Stimulated activated CD8-positive, alpha-beta memory T cell treated with anti-CD3 and anti-CD28 coated beads, Interleukin-2, amount 100 ng/mL, for 1 hour (primary cell): Measurements from ENCODE around the gene SH3BP5L.

Experiments
- DNase-seq, 2 donors: peaks; one replicate each; pipeline ENCODE4 v3.0.0-alpha.2; 2020; ENCODE audit warnings: low read depth in 2 of 2

SH3BP5L gene

GRCh38 chr1:248828845-248829244 is 3.1 kb upstream of the SH3BP5L start:
- DNase-seq, result no peak

- DNase-seq, result no peak
Observed at GRCh38 chr1:248825573-248825908, 174 bp downstream of the SH3BP5L start.

DNA sequence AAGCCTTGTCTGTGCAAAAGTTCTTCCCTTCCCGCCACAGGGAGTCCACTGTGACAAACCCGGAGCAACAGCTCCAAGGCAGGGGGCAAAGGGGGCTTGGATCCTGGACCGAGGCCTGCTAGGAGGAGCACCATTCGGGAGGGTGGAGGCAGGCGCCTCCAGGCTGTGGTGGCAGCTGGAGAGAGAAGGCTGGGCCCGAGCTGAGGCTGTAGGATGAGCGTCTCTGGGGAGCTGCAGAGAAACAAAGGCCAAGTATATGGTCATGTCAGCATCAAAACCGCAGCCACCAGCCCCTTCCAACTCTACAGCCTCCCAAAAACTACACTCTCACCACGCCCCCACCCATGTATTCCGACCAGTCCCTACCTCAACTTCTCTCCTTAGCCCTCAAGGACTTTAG is 579 bp downstream of the SH3BP5L start:
- no peak for DNase-seq

DNA sequence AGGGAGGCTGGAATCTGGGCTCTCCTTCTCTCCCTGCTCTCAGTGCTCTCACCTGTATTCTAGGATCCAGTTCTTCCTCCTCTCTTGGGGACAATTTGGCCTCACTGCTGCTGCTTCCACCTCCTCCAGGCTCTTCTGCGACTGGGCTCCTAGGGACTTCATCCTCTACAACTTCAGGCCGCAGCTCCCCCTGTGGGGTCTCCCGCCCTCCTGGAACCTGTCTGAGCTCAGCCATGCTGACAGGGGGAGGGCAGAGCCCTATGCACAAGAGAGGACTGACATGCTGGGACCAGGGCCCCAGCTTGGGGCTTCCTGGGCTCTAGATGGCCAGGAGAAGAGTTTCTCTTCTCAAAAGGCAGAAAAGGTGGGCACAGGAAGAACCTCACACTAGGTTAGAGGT is 1.0 kb downstream of the SH3BP5L start:
- no peak for DNase-seq

- no peak for DNase-seq
Observed at GRCh38 chr1:248824301-248824700, 1.4 kb downstream of the SH3BP5L start.

- no peak for DNase-seq
Observed at GRCh38 chr1:248823517-248824001, 2.2 kb downstream of the SH3BP5L start.

GRCh38 chr1:248822148-248823032 is 3.3 kb downstream of the SH3BP5L start:
- no peak for DNase-seq

GRCh38 chr1:248821641-248822040 is 4.1 kb downstream of the SH3BP5L start:
- no peak for DNase-seq

- no peak for DNase-seq
Observed at GRCh38 chr1:248821101-248821500, 4.6 kb downstream of the SH3BP5L start.

DNA sequence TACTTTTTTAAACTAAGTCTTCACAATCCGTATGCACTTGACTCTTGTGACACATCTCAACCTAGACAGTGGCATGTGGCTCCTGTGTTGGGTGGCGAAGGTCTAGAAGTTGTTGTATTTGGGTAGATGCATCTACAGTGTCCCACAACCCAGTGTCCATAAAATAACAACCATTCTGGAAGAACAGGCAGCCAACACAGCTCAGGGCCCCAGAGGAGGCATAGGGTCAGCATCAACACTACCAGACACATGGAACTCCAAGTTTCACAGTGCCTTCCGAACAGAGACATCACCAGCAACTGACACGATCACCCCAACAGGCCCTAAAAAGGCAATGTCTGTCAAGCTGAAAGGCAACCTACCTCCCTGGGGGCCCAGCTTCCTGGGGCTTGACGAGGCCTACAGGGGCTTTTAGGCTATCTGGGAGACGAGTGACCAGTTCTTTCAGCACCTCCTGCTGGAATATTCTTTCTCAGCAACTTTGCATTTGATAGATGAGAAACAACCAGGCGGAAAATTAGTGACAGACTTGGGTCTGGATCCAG is 5.6 kb downstream of the SH3BP5L start:
- no peak for DNase-seq

GRCh38 chr1:248818505-248819374 is 7.0 kb downstream of the SH3BP5L start:
- no peak for DNase-seq

GRCh38 chr1:248817065-248817464 is 8.7 kb downstream of the SH3BP5L start:
- no peak for DNase-seq

DNA sequence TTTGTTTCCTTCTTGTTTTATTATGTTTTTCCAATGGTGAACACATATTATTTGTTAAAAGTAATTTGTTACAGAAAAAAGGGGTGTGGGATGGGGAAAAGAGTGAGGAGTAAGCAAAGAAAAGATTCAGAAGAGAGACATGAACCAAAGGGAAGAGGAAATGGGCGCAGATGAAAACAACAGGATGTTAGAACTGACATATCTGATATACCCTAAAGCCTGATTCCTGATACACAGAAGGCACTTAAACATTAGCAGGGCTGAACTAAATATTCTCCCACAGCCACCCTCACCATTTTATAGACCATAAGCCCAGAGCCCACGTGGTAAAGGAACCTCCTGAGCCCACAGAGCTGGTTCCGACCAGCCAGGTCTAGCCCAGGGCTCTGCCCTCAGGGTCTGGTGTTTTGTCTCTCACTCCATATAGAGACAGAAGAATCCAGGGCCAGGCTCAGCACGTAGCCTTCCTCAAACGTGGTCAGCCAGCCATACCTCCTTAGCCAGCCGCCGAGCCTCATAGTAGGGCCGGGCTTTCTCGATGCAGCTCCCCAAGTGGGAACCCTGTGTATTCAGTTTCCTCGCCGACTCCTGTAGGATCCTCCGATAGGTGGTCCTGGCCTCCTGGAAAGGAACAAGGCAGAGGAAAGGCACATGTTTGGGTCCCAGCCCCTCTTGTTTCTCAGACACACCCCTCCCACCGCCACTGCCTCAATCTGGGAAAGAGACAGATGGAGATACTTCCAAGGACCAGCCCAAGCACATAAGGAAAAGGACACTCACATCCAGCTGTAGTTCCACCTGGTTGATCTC is 9.5 kb downstream of the SH3BP5L start:
- DNase-seq, result no peak

DNA sequence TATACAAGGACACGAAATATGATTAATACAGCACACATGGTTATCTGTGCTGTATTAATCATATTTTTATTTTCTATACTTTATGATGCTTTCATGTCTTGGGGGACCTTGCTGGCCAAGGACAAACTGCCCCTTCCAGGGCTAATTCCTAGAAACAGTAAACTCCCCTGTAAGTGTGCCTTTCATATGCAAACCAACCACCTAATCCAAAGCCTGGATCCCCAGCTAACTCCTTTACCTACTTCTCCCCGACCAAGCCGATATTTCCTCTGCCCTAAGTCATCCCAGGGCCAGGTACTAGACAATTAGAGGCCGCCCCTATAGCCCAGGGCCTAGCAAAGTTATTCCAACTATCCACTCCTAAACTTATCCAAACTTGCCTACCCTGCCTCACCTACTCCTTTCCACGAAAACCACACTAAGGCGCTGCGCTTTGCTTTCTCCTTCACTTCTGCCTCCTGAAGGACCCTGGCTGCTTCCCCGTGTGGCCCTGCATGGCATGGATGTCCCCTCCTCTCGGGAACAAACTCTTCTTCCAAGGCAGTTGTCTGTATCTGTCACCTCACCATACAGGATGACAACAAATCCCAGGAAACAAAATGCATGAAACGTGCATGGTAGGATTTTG is 10.2 kb downstream of the SH3BP5L start:
- no peak for DNase-seq

GRCh38 chr1:248814351-248814750 is 11.4 kb downstream of the SH3BP5L start:
- DNase-seq, result no peak

GRCh38 chr1:248813546-248813945 is 12.2 kb downstream of the SH3BP5L start:
- no peak for DNase-seq

GRCh38 chr1:248812736-248813425 is 12.8 kb downstream of the SH3BP5L start:
- DNase-seq, result no peak

- no peak for DNase-seq
Observed at GRCh38 chr1:248811514-248812490, 13.9 kb downstream of the SH3BP5L start.
